Tibial nerve (tissue), 4 donors: ENCODE results near the gene SDHAF2.

ENCODE experiments used
- CTCF ChIP-seq, 5 experiments: fragments of 200-600 bp in 3 of 5; fragments of 450-650 bp in 2 of 5; sonication (generic) in 3 of 5; IDR thresholded peaks; one replicate each; pipeline ENCODE4 v1.5.1; 2016 to 2019; ENCODE audit warnings: antibody characterized with exemption in 5 of 5, mild to moderate bottlenecking in 3 of 5, moderate library complexity in 2 of 5
- EP300 ChIP-seq, 2 donors: sonication (generic); formaldehyde crosslinking; IDR thresholded peaks; one replicate each; pipeline ENCODE4 v1.6.1; 2017; ENCODE audit warnings: antibody characterized with exemption in 2 of 2, mild to moderate bottlenecking in 1 of 2

GRCh38 chr11:61472282-61472681 is 42.4 kb downstream of the SDHAF2 start:
- TF ChIP-seq CTCF (IDR thresholded peaks at IDR 0.05), result no peak
- peak in 1 of 2 donors; percentile 47 for TF ChIP-seq EP300 (IDR thresholded peaks at IDR 0.05)
